GM18951 (cell line): Measurements from ENCODE around the gene WASF3.

Source experiments
- POLR2A ChIP-seq: IDR thresholded peaks from 4 replicates; pipeline ENCODE4 v1.6.1; 2011; ENCODE audit warnings: mild to moderate bottlenecking; ENCODE audit not compliant: insufficient read length, insufficient read depth; ENCODE audit errors: extremely low read depth
- in situ Hi-C: fragments of 300-500 bp; cut with MboI; formaldehyde crosslinking; loops from one replicate; pipeline ENCODE4 v1.12.0; 2022; ENCODE audit warnings: low sequenced_read_pairs, mixed read lengths, inconsistent platforms; ENCODE audit not compliant: unreplicated experiment

Gene WASF3

GRCh38 chr13:26678796-26679195, 121.3 kb downstream of the WASF3 start:
- in situ Hi-C loops: loop anchor here (25.0 kb wide), 1 partner anchor 491 kb away; no protein-coding TSS in a partner anchor

GRCh38 chr13:26679411-26680122, 122.1 kb downstream of the WASF3 start:
- no peak for TF ChIP-seq POLR2A
- in situ Hi-C loops: loop anchor here (25.0 kb wide), 1 partner anchor 492 kb away; no protein-coding TSS in a partner anchor

More at GRCh38 chr13:26678796-26679195, 121.3 kb downstream of the WASF3 start:
- TF ChIP-seq POLR2A: no peak

- in situ Hi-C loops: loop anchor here (25.0 kb wide), 1 partner anchor 493 kb away; no protein-coding TSS in a partner anchor
- TF ChIP-seq POLR2A: no peak
These were observed 122.6 kb downstream of the WASF3 start for GRCh38 chr13:26680123-26680450.

GRCh38 chr13:26680572-26680971, 123.1 kb downstream of the WASF3 start:
- in situ Hi-C loops: loop anchor here (25.0 kb wide), 1 partner anchor 493 kb away; no protein-coding TSS in a partner anchor
- no peak for TF ChIP-seq POLR2A

GRCh38 chr13:26681036-26681435, 123.6 kb downstream of the WASF3 start:
- in situ Hi-C loops: loop anchor here (25.0 kb wide), 1 partner anchor 494 kb away; no protein-coding TSS in a partner anchor
- no peak for TF ChIP-seq POLR2A

- in situ Hi-C loops: loop anchor here (25.0 kb wide), 1 partner anchor 495 kb away; no protein-coding TSS in a partner anchor
These were observed 125.1 kb downstream of the WASF3 start for GRCh38 chr13:26682606-26683005.

GRCh38 chr13:26685606-26686005, 128.1 kb downstream of the WASF3 start:
- no peak for TF ChIP-seq POLR2A
- in situ Hi-C loops: loop anchor here (25.0 kb wide), 1 partner anchor 498 kb away; no protein-coding TSS in a partner anchor

More at GRCh38 chr13:26682606-26683005, 125.1 kb downstream of the WASF3 start:
- no peak for TF ChIP-seq POLR2A

- in situ Hi-C loops: loop anchor here (25.0 kb wide), 1 partner anchor 499 kb away; no protein-coding TSS in a partner anchor
- TF ChIP-seq POLR2A: no peak
These were observed 128.8 kb downstream of the WASF3 start for GRCh38 chr13:26686285-26686684.

GRCh38 chr13:26688286-26688685, 130.8 kb downstream of the WASF3 start:
- in situ Hi-C loops: loop anchor here (25.0 kb wide), 1 partner anchor 501 kb away; no protein-coding TSS in a partner anchor
- no peak for TF ChIP-seq POLR2A

- no peak for TF ChIP-seq POLR2A
- in situ Hi-C loops: loop anchor here (25.0 kb wide), 1 partner anchor 502 kb away; no protein-coding TSS in a partner anchor
These were observed 131.5 kb downstream of the WASF3 start for GRCh38 chr13:26688980-26689379.

- in situ Hi-C loops: loop anchor here (25.0 kb wide), 1 partner anchor 507 kb away; no protein-coding TSS in a partner anchor
- TF ChIP-seq POLR2A: no peak
These were observed 136.4 kb downstream of the WASF3 start for GRCh38 chr13:26693749-26694463.

GRCh38 chr13:26694609-26695359, 137.3 kb downstream of the WASF3 start:
- TF ChIP-seq POLR2A: no peak
- in situ Hi-C loops: loop anchor here (25.0 kb wide), 1 partner anchor 507 kb away; no protein-coding TSS in a partner anchor
